ENCODE measurements around the gene KCNK1. TPM values are rescaled to one million over a fixed set of nuclear protein-coding genes. Genes with fewer than 3 reads are reported as not detected.

KCNK1 gene
- not detected for total RNA-seq (2021; fragmentation: NEBNext Ultra II Directional; extraction: Animal tissue kit (Norgen Biotek cat#: 25700))
- long read RNA-seq: 0 reads

DNA sequence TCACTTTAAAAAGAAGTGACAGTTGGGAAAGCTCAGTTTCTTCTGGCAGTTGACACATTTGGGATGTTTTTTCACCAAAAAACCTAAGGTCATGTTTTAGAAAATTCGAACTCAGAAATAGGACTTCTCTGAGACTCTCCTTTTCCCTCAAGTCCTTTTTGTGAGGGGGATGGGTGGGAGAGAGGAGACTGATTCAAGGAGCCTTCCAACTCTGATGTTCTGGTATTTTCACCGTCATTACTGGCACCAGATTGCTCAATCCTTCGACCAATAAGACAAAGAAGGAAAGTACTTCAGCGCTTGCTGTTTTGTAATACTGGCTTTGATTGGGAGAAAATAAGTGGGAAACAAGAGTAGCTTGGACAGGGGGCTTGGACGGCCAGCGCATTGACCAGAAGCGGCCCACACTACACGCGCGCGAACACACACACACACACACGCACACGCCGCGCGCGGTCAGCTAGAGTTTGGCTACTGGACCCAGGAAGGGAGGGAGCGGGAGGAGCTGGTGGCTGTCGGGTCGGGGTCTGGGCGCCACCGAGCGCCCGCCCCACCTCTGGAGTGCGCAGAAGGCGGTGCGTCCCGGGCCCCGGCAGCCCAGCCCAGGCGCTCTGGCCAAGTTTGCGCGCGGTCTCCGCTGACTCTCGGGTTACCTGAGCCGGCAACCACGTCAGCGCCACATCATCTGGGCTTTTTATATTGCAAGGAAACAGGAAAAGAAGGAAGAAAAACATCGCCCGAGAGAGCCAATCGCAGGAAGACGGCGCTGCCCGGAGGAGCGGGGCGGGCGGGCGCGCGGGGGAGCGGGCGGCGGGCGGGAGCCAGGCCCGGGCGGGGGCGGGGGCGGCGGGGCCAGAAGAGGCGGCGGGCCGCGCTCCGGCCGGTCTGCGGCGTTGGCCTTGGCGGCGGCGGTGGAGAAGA lies at the start of gene KCNK1:
KCNK1 (plus strand) TSS at position 855 of the 921 bp plus-strand sequence; CDS start at position 921, 66 bp downstream.
- Mint-ChIP-seq H3K9me3 (peaks cover 26% of the 10 kb centered on the region), H3K36me3 (ENCODE audit: low read depth) (no peaks in the 10 kb centered on the region), H3K27me3 (ENCODE audit: insufficient read depth) (no peaks in the 10 kb centered on the region; the same call in 1 of the 2 replicates), H3K4me3 (no peak within 1 kb of the TSS), H3K27ac (no peak within 1 kb of the TSS), H3K4me1 (ENCODE audit: low read depth) (no peaks in the 10 kb centered on the region)
- no peak for DNase-seq
- TF ChIP-seq, protein P1, sequence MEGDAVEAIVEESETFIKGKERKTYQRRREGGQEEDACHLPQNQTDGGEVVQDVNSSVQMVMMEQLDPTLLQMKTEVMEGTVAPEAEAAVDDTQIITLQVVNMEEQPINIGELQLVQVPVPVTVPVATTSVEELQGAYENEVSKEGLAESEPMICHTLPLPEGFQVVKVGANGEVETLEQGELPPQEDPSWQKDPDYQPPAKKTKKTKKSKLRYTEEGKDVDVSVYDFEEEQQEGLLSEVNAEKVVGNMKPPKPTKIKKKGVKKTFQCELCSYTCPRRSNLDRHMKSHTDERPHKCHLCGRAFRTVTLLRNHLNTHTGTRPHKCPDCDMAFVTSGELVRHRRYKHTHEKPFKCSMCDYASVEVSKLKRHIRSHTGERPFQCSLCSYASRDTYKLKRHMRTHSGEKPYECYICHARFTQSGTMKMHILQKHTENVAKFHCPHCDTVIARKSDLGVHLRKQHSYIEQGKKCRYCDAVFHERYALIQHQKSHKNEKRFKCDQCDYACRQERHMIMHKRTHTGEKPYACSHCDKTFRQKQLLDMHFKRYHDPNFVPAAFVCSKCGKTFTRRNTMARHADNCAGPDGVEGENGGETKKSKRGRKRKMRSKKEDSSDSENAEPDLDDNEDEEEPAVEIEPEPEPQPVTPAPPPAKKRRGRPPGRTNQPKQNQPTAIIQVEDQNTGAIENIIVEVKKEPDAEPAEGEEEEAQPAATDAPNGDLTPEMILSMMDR (IDR thresholded peaks at IDR 0.05): no peak

DNA sequence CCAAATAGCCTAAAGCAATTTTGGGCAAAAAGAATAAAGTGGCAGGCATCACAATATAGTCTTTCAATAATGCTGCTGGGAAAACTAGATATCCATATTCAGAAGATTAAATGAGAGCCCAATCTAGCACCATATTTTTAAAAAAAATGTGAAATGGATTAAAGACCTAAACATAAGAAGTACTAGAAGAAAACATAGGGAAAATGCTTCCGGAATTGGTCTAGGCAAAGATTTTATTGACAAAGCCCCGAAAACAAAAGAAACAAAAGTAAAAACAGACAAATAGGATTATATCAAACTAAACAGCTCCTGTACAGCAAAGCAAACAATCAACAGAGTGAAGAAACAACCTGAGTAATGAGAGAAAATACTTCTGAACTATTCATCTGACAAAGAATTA lies 48.6 kb upstream of the KCNK1 start:
- H3K9me3 Mint-ChIP-seq: peaks cover 70% of the 10 kb centered on the region
- H3K36me3 Mint-ChIP-seq (ENCODE audit: low read depth): peaks cover 5% of the 10 kb centered on the region; the same call in 1 of the 2 replicates
- TF ChIP-seq, protein P1 (IDR thresholded peaks at IDR 0.05): no peak
- DNase-seq: no peak
- no peak overlapping the region for H3K27ac Mint-ChIP-seq
- no peak overlapping the region for H3K4me3 Mint-ChIP-seq
- H3K27me3 Mint-ChIP-seq (ENCODE audit: insufficient read depth): no peaks in the 10 kb centered on the region
- no peaks in the 10 kb centered on the region for H3K4me1 Mint-ChIP-seq (ENCODE audit: low read depth)

DNA sequence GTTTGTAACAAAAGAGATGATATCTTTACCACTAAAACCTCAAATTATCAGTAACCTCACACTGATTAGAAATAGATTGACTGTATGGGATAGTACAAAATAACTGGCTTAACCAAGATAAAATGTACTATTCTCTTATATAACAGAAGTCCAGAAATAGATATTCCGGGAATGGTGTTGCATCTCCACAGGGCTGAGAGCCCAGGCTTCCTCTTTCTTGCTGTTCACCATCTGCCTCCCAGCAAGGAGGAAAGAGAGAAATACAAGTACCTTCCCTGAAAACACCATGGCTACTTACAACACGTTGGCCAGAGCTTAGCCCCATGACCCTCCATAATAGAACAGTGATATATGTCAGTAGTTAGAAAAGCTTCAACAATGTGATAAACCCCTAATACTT lies 47.0 kb upstream of the KCNK1 start:
- TF ChIP-seq, protein P1 (IDR thresholded peaks at IDR 0.05): no peak
- Mint-ChIP-seq H3K36me3 (ENCODE audit: low read depth) (peaks cover 5% of the 10 kb centered on the region; the same call in 1 of the 2 replicates), H3K4me1 (ENCODE audit: low read depth) (no peaks in the 10 kb centered on the region), H3K9me3 (peaks cover 54% of the 10 kb centered on the region), H3K27ac (no peak overlapping the region), H3K4me3 (no peak overlapping the region), H3K27me3 (ENCODE audit: insufficient read depth) (no peaks in the 10 kb centered on the region)
- DNase-seq: no peak

DNA sequence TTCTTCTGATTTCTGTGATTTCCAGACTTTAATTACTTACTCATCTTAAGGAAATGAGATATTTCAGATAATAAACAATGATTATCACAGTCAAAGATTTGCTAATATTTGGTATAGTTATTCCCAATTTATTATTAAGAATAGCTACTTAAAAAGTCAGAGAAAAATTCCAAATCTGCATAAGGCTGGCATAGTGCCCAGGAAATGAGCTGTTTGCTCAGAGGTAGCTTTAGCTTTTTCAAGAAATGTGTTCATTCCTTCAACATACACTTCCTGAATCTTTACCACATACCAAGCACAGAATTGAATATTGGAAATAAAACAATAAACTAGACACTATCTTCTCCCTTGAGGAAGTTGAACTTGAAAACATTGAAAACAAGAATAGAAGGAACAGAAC lies 44.3 kb upstream of the KCNK1 start:
- Mint-ChIP-seq H3K9me3 (peaks cover 38% of the 10 kb centered on the region), H3K4me3 (no peak overlapping the region), H3K27ac (no peak overlapping the region), H3K27me3 (ENCODE audit: insufficient read depth) (no peaks in the 10 kb centered on the region), H3K4me1 (ENCODE audit: low read depth) (no peaks in the 10 kb centered on the region), H3K36me3 (ENCODE audit: low read depth) (no peaks in the 10 kb centered on the region)
- no peak for DNase-seq
- TF ChIP-seq, protein P1 (IDR thresholded peaks at IDR 0.05): no peak

DNA sequence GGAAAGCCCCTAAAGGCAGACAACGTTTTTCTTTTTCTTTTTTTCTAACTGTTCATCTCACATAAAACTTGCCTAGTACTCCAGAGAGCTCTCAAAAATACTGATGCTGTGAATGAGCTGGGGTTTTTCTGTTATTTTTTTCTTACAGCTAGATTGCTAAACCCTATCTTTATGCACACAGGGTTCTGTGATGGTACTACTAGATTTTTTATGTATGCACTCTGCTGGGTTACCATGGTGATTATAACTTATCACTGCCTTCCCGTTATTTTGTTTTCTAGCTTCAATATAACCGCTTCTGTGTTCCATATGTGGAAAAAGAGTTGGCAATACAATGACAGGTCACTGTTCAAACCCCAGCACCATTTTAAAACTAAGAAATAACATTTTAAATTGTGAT lies 43.7 kb upstream of the KCNK1 start:
- Mint-ChIP-seq H3K9me3 (peaks cover 41% of the 10 kb centered on the region), H3K4me1 (ENCODE audit: low read depth) (no peaks in the 10 kb centered on the region), H3K27me3 (ENCODE audit: insufficient read depth) (no peaks in the 10 kb centered on the region), H3K36me3 (ENCODE audit: low read depth) (no peaks in the 10 kb centered on the region), H3K27ac (no peak overlapping the region), H3K4me3 (no peak overlapping the region)
- TF ChIP-seq, protein P1 (IDR thresholded peaks at IDR 0.05): no peak
- no peak for DNase-seq
